Measurements from ENCODE around the gene CDC42EP4.
"Not testable (repeated sequence)": the region's sequence is repeated elsewhere in the genome, so short reads cannot be mapped to it uniquely, and the experiment has no call there.

The CDC42EP4 gene

DNA sequence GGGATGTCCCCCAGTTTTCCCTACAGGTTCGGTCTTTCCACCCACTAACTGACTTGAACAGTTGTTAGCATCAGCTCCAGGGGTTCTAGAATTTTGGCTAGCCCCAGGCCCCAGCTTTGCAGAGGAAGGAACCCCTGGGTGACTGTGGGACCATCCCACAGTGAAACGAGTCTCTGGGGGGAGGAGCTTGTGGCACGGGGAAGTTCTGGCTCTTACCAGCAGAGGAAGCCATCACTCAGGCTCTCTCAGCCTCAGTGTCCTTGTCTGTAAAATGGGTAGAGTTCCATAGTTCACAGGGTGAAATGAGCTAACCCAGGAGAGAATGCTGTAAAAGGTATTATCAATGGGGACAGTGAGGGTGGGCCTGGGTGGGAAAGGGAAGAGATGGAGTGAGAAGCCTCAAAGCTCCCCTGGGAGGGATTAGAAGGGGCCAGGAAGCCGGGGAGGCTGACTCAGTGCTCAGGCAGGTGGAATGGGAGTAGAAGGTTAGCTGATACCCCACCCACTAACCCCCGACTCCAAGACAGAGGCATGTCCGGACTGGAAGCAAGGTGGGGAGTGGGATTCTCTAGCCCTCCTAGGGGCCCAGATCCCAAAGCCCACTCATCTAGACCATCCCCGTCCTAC lies 30.9 kb upstream of the CDC42EP4 start:
- no peak for DNase-seq

DNA sequence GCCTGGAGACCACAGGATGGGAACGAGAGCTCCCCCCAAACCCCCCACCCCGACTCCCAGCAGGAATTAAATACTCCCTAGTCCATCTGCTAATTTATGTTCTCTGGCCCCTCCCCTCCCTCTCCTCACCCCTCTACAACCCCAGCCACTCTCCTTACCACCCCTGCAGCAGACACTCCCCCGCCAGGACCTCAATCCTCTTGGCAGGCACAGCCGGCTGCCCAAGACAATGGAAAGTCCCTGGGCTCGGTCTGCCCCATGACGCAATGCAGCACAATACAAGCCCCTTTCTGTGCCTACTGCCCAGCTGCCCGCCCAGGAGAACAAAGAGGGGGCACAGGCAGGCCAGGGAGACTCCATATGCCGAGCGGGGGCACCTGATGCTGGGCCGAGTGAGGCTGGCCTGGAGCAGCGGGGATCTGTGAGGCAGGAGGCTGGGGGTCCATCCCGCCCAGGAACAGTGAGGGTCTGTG lies 30.3 kb upstream of the CDC42EP4 start:
- no peak for DNase-seq

DNA sequence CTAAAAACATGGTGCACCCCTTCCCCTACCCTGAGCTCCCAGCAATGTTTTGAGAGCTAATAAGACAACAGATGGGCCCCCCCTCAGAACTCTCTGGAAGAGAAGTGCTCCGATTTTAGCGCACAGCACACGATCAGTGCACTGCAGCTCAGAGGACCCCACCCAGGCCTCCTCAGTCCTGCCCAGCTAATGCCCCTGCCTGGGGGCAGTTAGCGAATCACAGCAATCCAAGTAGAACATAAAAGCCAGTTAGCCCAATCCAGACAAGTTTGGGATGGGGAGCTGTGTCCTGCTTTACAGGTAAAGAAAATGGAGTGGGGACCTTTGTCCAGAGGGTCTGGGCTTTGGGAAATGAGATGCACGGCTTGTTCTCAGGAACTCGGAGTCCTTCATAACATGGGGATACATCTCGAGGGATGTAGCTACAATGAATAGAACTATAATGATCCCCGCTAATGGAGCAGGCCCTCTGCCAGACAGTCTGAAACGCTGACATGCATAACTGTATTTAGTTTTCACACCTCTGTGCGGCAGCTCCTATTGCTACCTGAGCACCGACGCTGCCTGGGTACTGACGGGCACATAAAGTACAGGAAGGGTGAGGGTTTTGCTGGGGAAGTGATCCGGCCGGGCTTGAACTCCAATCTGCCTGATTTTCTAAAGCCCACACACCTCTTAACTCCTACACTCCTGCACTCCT lies 29.7 kb upstream of the CDC42EP4 start:
- no peak for DNase-seq

DNA sequence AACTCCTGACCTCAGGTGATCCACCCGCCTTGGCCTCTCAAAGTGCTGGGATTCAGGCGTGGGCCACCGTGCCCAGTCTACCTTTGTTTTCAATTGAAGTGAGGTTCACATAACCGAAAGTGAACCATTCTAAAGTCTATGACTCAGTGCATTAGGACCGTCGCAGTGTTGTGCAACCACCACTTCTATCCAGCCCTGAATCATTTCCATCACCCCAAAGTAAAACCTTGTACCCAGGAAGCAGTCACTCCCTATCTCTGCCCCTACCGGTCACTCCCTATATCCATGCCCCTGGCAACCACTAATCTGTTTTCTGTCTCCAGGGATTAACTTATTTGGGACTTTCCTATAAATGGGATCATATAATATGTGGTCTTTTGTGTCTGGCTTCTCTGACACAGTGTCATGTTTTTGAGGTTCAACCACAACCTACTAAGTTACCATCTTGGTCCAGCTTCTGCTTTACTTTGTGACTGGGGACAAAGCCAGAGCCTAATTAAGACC lies 28.3 kb upstream of the CDC42EP4 start:
- no peak for DNase-seq

DNA sequence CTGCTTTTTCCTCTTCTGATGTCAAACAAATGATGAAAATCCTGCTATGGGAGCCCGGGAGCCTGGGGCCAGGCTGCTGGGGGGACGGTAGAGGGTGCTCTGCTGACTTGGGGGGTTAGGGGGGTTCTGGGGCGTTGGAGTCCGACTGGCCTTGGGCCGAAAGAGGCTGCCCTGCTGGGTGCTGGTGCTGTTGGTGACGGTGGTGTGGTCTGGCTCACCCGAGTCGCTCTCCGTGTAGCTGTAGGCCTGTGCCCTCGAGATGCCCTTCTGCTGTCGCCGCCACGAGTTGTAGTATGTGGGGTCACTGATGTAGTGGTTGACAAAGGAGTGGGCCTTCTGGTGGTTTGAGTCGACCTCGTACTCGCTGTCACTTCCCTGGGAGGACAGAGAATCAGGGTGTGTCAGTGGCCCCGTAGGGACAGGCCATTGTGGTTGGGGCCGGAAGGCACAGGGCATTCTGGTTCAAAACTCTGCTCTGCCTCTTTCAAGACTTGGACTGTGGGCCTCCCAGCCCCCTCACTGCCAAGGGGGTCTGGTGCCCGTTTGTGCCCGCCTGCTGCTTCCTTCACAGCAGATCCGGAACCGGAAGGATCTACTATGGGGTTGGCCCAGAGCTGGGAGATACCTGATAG lies 26.9 kb upstream of the CDC42EP4 start:
- no peak for DNase-seq

DNA sequence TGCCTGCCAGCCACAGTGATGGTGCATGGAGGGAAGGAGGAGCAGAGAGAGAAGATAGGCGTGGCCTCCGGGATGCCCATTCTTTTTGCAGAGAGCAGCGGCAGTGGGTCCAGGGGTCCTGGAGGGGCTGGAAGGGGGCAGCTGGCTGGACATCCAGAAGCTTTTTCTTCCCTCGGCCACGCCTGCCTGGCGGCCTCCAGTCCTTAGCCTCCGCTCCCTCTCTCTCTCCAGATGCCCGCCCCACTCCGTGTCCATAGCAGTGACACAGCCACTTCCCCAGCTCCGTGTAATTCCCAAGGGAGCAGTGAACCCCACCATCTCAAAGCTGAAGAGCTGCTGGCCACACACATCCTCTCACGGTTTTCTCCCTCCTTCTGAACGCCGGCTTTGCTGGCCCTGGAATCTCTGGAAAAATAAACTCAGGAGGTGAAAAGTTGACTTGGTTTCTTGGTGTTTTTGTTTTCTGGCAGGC lies 26.3 kb upstream of the CDC42EP4 start:
- no peak for DNase-seq

DNA sequence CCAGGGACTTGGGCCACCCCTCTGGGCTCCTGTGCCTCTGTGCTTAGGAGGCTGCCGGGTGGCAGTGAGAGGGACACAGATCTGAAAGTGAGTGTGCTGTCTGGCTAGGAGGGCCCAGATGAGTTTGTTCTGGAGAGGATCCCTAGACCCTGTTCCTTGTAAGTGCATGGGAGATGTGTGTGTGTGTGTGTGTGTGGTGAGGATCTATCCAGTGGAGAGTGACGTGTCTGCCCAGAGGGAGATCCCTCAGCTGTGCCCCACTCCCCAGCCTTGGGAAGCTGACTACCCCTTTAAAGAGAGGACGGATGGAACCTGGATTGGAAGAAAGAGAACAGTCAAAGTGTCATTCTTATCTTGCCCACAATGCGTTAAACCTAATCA lies 25.5 kb upstream of the CDC42EP4 start:
- no peak for DNase-seq

DNA sequence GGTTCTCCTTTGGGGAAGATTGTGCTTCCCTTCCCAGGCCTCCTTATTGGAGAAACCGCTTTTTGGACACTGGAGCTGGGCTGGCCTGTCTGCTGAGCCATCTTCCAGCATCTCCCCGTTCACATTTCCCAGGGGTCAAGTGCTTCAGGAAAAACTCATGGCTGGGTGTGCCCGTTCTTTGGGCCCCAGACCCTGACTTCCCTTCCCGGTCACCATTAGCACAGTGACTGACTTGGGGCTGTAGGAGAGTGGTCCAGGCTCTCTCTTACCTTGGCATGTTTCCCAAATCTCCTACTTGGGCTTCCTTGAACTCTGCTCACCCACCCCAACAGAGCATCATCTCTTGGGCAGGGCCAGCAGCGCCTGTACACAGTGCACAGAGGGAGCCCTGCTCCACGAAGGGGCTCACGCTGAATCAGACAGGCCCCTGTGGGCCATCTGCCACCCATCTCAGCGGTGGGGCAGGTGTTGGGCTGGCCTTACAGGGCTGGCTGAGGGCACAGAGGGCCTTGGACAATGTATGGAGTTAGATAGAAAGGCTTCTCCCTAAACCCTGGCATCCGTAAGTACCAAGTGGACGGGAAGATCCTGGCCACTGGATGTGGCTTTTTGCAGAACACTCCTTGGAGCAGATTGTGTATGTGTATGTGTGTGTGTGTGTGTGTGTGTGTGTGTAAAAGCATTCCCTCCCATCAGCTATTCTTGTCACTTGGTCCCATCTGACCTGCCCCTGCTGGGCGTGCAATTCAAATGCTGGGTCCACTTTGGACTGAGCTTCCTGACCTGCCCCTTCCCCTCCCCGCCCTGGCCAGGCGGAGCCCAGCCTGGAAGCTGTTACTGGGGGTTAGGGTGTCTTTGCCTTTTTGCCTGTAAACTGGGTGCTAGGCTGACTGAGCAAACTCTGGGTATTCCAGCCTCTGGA lies 24.9 kb upstream of the CDC42EP4 start:
- no peak for DNase-seq

DNA sequence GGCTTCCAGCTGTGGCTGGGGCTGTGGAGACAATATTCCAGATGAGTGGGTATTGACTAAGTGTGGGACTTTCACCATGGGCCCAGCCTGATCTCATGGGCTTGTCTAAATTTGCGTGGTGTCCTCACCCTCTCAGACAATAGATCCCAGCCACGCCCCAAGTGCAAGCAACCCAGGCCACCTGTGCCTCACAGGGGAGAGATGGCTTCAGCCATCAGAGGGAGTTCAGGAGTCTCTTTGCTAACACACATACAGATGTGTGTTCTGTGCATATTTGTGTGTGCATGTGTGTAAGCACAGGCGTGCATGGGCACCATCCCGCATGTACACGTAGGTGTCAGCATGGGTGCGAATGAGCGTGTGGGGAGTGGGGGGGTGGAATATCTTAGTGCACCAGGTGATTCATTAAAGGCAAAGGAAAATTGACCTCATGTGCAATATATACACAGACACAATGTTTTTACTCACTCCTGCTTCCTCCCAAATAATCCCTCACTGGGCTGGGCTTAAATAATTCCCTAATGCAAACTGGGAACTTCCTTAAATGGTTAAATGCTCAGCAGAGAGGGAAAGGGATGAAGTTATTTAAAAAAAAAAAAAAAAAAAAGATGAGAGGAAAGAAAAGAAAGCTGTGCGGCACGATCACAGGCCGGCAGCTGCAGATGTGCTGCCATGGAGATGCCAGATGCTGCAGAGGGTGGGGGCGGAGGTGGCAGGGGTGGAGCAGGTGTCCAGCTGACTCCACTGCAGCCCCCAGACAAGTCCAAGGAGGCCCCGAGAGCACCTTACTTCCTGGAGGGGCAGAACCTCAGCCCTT lies 24.0 kb upstream of the CDC42EP4 start:
- no peak for DNase-seq

DNA sequence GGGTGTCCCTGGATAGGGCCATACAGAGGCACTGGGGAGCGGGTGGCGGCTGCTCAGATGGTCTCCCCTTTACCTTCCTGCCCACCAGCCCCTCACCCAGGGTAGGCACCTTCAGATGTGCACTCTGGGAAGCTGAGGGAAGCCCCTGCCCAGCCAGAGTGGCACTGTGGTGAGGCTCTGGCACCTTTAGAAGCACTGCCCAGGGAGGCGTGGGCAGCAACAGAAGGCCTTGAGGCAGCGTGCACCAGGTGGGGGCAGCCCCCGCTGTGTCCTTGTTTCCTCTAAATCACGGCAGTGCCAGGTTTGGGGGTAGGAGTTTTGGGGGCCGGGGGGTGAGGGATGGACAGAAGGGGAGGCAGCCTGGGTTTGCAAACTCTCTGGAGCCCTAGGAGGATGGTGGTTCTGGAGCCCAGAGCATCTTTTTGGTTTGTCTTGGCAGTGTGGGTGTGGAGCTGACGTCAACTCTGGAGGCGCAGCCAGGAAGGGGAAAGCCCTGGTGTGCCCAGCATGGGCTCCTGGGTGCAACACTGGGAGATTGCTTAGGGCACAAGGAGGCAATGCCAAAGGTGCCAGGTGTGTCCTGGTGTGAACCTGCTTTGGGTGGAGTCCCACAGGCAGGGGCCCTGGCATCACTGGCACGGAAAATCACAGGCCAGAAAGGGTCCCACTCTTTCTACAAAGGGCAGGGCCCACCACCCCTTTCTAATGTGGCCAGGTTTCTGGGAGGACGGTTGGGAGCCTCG lies 23.1 kb upstream of the CDC42EP4 start:
- DNase-seq = no peak

DNA sequence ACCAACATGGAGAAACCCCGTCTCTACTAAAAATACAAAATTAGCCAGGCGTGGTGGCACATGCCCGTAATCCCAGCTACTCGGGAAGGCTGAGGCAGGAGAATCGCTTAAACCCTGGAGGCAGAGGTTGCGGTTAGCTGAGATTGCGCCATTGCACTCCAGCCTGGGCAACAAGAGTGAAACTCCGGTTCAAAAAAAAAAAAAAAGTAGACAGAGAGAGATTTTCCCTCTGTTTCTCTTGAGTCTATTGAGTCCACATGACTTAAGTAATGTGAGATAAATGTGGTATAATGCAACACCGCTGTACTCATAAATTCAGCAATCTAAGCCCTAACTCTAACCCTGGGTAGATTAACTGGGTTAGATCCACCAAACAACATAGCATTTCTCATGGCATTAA lies 21.6 kb upstream of the CDC42EP4 start:
- DNase-seq = not testable (repeated sequence)

DNA sequence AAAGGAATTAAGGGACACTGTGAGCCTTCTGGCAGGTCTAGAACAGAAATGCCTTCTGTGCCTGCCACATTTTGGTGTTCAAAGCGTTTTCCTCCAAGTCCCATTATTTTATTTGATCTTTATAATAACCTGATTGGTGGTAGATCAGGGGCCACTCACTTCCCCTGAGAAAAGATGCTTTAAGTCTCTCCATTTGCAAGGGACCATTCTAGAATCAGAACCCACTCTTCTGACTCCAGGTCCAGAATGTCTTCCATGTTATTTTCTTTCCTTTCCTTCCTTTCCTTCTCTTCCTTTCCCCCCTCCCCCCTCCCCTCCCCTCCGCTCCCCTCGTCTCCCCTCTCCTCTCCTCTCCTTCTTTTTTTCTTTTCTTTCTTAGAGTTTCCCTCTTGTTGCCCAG lies 19.3 kb upstream of the CDC42EP4 start:
- no peak for DNase-seq

DNA sequence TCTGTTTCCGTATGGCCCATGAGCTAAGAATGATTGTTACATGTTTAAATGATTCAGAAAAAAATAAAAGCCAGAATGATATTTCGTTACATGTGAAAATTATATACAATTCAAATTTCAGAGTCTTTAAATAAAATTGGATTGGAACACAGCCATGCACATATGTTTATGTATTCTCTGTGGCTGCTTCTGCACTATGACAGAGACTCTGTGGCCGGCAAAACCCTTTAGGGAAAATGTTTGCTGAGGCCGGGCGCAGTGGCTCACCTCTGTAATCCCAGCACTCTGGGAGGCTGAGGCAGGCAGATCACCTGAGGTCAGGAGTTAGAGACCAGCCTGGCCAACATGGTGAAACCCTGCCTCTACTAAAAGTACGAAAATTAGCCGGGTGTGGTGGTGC lies 15.9 kb upstream of the CDC42EP4 start:
- DNase-seq = no peak

DNA sequence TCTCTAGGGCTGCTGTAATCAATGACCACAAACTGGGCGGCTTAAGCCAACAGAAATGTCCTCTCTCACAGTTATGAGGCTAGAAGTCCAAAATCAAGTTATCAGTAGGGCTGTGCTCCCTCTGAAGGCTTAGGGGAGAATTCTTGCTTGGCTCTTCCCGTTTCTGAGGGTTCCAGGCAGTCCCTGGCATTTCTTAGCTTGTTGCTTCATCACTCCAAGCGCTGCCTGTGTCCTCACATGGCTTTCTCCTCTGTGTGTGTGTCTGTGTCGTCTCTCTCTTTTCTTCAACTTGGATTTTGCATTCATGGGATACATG lies 13.7 kb upstream of the CDC42EP4 start:
- no peak for DNase-seq

DNA sequence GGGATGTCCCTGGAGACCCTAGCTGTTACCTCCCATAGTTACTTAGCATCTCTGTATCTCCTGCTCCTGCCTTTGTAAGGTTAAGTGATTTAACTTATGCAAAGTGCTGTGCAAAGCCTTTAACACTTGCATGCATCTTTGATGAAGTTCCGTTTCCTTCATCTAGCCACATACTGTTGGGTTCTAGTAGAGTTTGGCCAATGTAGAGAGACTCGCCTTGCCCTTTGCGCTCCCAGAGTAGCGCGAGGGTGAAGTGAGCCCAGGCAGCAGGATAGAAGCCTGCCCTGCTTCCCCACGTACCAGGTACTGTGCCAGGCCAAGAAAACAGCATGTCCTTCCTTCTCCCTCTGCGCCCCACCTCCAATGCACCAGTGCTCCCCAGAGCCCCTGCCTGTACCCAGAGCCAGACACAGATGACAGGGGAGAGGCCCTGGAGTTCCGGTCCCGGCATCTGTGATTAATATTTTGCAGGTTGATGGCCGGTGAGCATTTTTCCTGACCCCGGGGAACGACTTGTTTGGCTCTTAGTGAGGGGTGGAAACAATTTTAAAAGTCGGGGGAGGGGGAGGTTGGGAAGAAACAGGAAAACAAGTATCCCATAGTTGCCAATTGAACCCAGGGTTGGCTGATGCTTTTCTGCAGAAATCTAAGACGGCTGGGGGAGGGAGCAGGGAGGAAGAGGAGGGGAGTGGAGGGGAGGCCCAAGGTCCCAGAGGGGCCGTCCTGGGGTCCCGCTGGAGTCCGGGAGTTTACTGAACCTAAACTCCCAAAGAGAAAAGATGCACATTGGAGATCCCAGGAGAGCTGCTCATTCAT lies 13.1 kb upstream of the CDC42EP4 start:
- DNase-seq = no peak

DNA sequence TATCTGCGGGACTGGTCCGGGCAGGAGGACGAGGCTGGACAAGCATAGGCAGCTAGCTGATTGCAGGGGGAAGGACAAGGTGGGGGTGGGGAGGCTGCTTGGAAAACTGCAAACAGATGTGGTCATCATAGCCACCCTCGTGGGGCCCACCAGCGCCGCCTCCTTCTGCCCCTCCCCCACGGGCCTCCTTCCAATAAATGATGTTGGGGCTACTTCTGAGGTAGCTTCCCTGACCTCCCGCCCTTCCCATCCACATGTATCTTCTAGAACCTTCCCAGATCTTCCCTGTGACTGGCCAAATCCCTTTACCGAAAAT lies 12.3 kb upstream of the CDC42EP4 start:
- no peak for DNase-seq

DNA sequence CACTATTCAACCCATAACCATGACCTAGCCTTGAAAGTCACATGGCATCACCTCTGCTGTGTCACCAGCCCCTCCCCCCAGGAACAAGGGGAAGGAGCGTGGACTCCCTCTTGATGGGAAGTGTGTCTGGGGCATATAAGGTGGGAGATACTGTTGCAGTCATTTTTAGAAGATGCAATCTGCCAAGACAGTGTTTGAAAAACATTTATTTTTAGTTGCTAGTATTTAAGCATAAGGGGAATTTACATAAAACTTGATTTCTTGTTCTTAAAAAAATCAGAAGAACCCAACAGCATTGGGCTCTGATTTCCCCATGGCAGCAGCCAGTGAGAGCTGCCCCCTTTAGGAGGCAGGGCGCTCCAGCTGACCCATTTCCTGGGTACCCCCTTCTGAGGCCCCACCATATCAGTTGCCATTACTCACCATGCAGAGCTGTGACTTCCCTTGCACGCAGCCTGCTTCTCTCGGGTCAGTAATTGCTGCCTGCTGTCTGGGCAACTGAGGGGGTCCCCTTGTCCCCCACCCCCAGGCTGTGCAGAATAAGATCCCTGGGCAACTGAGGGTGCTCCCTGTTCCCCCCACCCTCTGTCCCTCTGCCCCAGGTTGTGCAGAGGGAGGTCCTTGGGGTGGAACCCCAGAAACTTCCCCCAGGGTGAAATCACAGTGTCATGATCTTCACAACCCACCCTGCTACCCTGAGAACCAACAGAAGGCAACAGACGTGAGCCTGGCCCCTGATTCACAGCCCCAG lies 11.8 kb upstream of the CDC42EP4 start:
- no peak for DNase-seq

DNA sequence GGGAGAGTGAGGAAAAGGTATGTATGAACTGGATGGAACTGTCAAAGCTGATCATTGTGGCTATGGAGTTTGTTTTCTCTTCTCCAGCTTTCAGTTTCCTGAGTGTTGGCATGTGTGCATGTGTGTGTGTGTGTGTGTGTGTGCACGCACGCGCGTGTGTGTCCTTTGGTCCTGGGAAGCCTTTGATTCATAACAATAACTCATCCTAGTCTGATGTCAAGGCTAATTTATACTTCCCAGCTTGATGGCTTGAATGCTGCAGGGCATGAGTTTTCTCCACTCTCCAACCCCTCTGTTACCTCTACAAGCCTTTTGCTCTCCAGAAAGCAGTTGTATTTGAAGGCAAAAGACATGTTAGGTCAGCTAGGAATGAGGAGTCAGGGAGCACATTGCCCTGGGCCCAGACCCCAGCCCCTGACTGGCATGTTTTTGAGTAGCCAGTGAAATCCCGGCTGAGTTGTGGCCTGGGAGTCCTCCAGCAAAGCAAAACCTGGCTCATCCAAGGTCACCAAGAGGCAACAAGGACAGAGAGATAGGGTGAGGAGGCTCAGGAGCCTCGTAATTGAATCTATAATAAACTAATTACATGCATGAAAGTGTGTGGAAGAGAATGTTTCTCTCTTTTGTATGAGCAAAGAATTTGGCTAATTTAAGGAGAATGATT lies 8.9 kb upstream of the CDC42EP4 start:
- no peak for DNase-seq

DNA sequence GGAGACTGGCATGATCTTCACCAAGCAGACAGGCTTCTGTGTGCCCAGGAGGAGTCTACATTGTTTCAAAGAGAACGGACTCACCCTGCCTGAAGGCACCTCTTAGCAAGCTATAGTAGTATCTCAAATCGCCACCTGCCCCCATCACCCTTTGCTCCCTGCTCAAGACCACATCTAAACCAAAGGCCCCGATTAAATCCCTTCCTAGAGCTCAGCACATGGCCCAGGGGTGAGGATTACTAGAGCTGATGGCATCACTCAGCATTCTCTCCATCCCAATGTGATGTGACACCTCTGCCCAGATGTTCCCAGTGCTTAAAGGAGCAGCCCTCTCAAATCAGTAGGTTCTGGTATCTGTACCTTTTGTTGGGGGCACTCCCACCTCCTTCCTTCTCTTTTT lies 8.0 kb upstream of the CDC42EP4 start:
- DNase-seq = no peak
